ENCODE results near the gene QSER1. TPM values are rescaled to one million over a fixed set of nuclear protein-coding genes. Genes with fewer than 3 reads are reported as not detected.

Gene QSER1
- total RNA-seq, 4 donors from 2014 or later, result 26.0 to 44.0 (median 31.0) TPM

DNA sequence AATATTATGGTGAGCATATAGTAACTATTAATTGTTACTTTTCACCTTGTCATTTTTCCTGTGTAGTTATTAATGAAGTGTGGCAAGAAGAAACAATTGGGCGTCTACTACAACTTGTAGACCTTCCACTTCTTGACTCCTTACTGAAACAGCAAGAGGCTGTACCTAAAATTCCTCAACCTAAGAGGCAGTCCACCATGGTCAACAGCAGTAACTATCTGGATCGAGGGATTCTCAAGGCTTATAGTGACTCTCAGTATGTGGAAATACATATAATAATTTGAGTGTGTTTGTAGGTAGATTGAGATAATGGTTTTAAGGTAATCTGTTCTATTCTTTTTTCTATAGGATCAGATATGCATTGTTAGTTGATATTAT, 135.9 kb downstream of the QSER1 start:
- TF ChIP-seq, protein P1, sequence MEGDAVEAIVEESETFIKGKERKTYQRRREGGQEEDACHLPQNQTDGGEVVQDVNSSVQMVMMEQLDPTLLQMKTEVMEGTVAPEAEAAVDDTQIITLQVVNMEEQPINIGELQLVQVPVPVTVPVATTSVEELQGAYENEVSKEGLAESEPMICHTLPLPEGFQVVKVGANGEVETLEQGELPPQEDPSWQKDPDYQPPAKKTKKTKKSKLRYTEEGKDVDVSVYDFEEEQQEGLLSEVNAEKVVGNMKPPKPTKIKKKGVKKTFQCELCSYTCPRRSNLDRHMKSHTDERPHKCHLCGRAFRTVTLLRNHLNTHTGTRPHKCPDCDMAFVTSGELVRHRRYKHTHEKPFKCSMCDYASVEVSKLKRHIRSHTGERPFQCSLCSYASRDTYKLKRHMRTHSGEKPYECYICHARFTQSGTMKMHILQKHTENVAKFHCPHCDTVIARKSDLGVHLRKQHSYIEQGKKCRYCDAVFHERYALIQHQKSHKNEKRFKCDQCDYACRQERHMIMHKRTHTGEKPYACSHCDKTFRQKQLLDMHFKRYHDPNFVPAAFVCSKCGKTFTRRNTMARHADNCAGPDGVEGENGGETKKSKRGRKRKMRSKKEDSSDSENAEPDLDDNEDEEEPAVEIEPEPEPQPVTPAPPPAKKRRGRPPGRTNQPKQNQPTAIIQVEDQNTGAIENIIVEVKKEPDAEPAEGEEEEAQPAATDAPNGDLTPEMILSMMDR (IDR thresholded peaks at IDR 0.05; ENCODE audit: low read depth), result no peak

Small RNA genes lying within 50 kb of the gene (small RNA-seq; reads per million reads assigned to genes)
- gene RF00019, result 0.49 reads per million

Other genes starting within 250 kb of the QSER1 start
- gene CCDC73, start 98.1 kb upstream of the QSER1 start, total RNA-seq, result under 1 TPM in 1 of 4 donors, not detected in 3; 0.17 TPM
- gene PRRG4, start 62.9 kb upstream of the QSER1 start, total RNA-seq, result 1 to 10 TPM in 3 of 4 donors, under 1 TPM in 1; 0.75 to 2.2 (median 1.2) TPM
- gene DEPDC7, start 123.1 kb downstream of the QSER1 start, total RNA-seq, result 1 to 10 TPM in 2 of 4 donors, under 1 TPM in 1, not detected in 1; 0.66 to 2.2 (median 2.0) TPM
- gene TCP11L1, start 146.8 kb downstream of the QSER1 start, total RNA-seq, result 10 to 100 TPM; 25.2 to 31.1 (median 28.6) TPM